GM12878 (cell line): ENCODE data around the gene DGKQ. TPM values are rescaled to one million over a fixed set of nuclear protein-coding genes. Genes with fewer than 3 reads are reported as not detected.
A peak's percentile ranks its signal among the peaks of the same experiment; 100 is the strongest.

ENCODE experiments used
- ATF2 ChIP-seq: IDR thresholded peaks from 2 replicates; pipeline ENCODE4 v1.6.1; 2012; ENCODE audit warnings: low read length, inconsistent platforms
- E2F4 ChIP-seq: IDR thresholded peaks from 2 replicates; pipeline ENCODE4 v1.6.1; 2012; ENCODE audit warnings: low read depth, low read length, improper control_type of control experiment
- ESRRA ChIP-seq: IDR thresholded peaks from 2 replicates; pipeline ENCODE4 v1.6.1; 2012; ENCODE audit warnings: mild to moderate bottlenecking, low read length, improper control_type of control experiment
- ETV6 ChIP-seq, 2 experiments: fragments of 450-650 bp in 1 of 2; IDR thresholded peaks in 1 of 2; conservative IDR thresholded peaks in 1 of 2; 2 replicates each; pipeline ENCODE4 v1.6.1; 2014; ENCODE audit warnings: antibody characterized with exemption in 1 of 2, borderline replicate concordance in 1 of 2, low read depth in 1 of 2, mild to moderate bottlenecking in 1 of 2, moderate library complexity in 1 of 2
- HDAC2 ChIP-seq: fragments of 200-600 bp; sonication (generic); IDR thresholded peaks from 2 replicates; pipeline ENCODE4 v1.6.1; 2017
- IRF5 ChIP-seq: fragments of 450-650 bp; IDR thresholded peaks from 2 replicates; pipeline ENCODE4 v1.6.1; 2017; ENCODE audit warnings: borderline replicate concordance
- JUNB ChIP-seq: IDR thresholded peaks from 2 replicates; pipeline ENCODE4 v1.6.1; 2016; ENCODE audit warnings: antibody characterized with exemption, mild to moderate bottlenecking
- LARP7 ChIP-seq: fragments of 450-650 bp; IDR thresholded peaks from 2 replicates; pipeline ENCODE4 v1.6.1; 2017; ENCODE audit warnings: mild to moderate bottlenecking
- MLLT1 ChIP-seq: fragments of 450-650 bp; IDR thresholded peaks from 2 replicates; pipeline ENCODE4 v1.6.1; 2016; ENCODE audit warnings: mild to moderate bottlenecking
- MTA2 ChIP-seq: fragments of 450-650 bp; IDR thresholded peaks from 2 replicates; pipeline ENCODE4 v1.6.1; 2016; ENCODE audit warnings: low read depth, mild to moderate bottlenecking, moderate library complexity
- NFXL1 ChIP-seq: fragments of 450-650 bp; IDR thresholded peaks from 2 replicates; pipeline ENCODE4 v1.6.1; 2017; ENCODE audit warnings: antibody characterized with exemption, mild to moderate bottlenecking, borderline replicate concordance
- NFYB ChIP-seq: IDR thresholded peaks from 2 replicates; pipeline ENCODE4 v1.6.1; 2011; ENCODE audit warnings: low read depth, mild to moderate bottlenecking, low read length, improper control_type of control experiment, moderate library complexity; ENCODE audit not compliant: insufficient read depth
- NR2C1 ChIP-seq: fragments of 450-650 bp; IDR thresholded peaks from 2 replicates; pipeline ENCODE4 v1.6.1; 2017; ENCODE audit warnings: antibody characterized with exemption, mild to moderate bottlenecking, moderate library complexity
- PAX5 ChIP-seq: IDR thresholded peaks from 2 replicates; pipeline ENCODE4 v1.6.1; 2011; ENCODE audit warnings: low read depth, low read length, borderline replicate concordance
- POLR2A ChIP-seq: IDR thresholded peaks from 2 replicates; pipeline ENCODE4 v1.6.1; 2011; ENCODE audit warnings: low read depth, mild to moderate bottlenecking, low read length
- POLR2AphosphoS5 ChIP-seq: IDR thresholded peaks from 2 replicates; pipeline ENCODE4 v1.6.1; 2011; ENCODE audit warnings: mild to moderate bottlenecking, low read length, inconsistent platforms
- RBBP5 ChIP-seq: fragments of 200-600 bp; sonication (generic); conservative IDR thresholded peaks from 2 replicates; pipeline ENCODE4 v1.6.1; 2016
- RELA ChIP-seq: fragments of 450-650 bp; IDR thresholded peaks from 2 replicates; pipeline ENCODE4 v1.8.0; 2014; ENCODE audit warnings: borderline replicate concordance; ENCODE audit not compliant: partially characterized antibody
- RFX5 ChIP-seq: IDR thresholded peaks from 2 replicates; pipeline ENCODE4 v1.6.1; 2011; ENCODE audit warnings: low read depth, low read length, improper control_type of control experiment
- RUNX3 ChIP-seq: IDR thresholded peaks from 2 replicates; pipeline ENCODE4 v1.6.1; 2012; ENCODE audit warnings: low read length, inconsistent platforms
- SMAD5 ChIP-seq: IDR thresholded peaks from 2 replicates; pipeline ENCODE4 v1.6.1; 2016; ENCODE audit warnings: antibody characterized with exemption, low read depth
- TARDBP ChIP-seq: IDR thresholded peaks from 2 replicates; pipeline ENCODE4 v1.6.1; 2016; ENCODE audit warnings: borderline replicate concordance
- TCF12 ChIP-seq: IDR thresholded peaks from 2 replicates; pipeline ENCODE4 v1.6.1; 2011; ENCODE audit warnings: low read depth, mild to moderate bottlenecking, low read length
- TCF7 ChIP-seq: IDR thresholded peaks from 2 replicates; pipeline ENCODE4 v1.6.1; 2014; ENCODE audit warnings: antibody characterized with exemption, borderline replicate concordance
- WRNIP1 ChIP-seq: IDR thresholded peaks from 2 replicates; pipeline ENCODE4 v1.6.1; 2011; ENCODE audit warnings: low read depth, low read length, improper control_type of control experiment, borderline replicate concordance
- ZNF217 ChIP-seq: fragments of 450-650 bp; IDR thresholded peaks from 2 replicates; pipeline ENCODE4 v1.6.1; 2017; ENCODE audit warnings: antibody characterized with exemption, mild to moderate bottlenecking
- ZNF24 ChIP-seq: fragments of 450-650 bp; IDR thresholded peaks from 2 replicates; pipeline ENCODE4 v1.6.1; 2017; ENCODE audit warnings: antibody characterized with exemption, mild to moderate bottlenecking
- polyA plus RNA-seq, 11 experiments: library from polyadenylated mRNA; depleted of rRNA in 4 of 11; unstranded in 6 of 11; stranded (reverse) in 5 of 11; fragments of >200 nt; fragmentation: Nextera tagmentation in 4 of 11; fragmentation: Illumina TruSeq in 1 of 11; extraction: Ambion mirVana in 4 of 11; extraction: Trizol in 1 of 11; gene quantifications; 1 replicate in 1 of 11; 2 replicates in 10 of 11; pipeline versions ENCODE4 v1.2.1 to v1.2.3, GENCODE V29; 2011 to 2016; ENCODE audit warnings: inconsistent platforms in 2 of 11, missing spikeins in 2 of 11, low read depth in 1 of 11
- total RNA-seq, 4 experiments: library from RNA; depleted of rRNA in 3 of 4; stranded (reverse); fragments of >200 nt in 3 of 4; fragmentation: Illumina TruSeq in 1 of 4; extraction: Trizol in 1 of 4; gene quantifications; 2 replicates each; pipeline versions ENCODE4 v1.2.1 to v1.2.3, GENCODE V29; 2013 to 2021
- TF ChIP-seq, protein P1 (sequence below): IDR thresholded peaks from 2 replicates; pipeline ENCODE4 v1.6.1; 2012; ENCODE audit warnings: low read depth, low read length, improper control_type of control experiment

Gene DGKQ
- total and polyA plus RNA-seq, 10 of the 15 experiments (the other 5 are each of a cell fraction or from before 2014, with no cell fraction given) = 0.11 to 10.5 (median 1.4) TPM

GRCh38 chr4:924107-925096 lies 49.0 kb downstream of the DGKQ start (continued):
- TF ChIP-seq NFXL1 (no peak), TCF12 (0 out of 2 replicates have a peak, but pooled peaks have one; percentile 11), MLLT1 (peak; percentile 91), PAX5 (0 out of 2 replicates have a peak, but pooled peaks have one; percentile 15), SMAD5 (no peak), IRF5 (no peak), POLR2AphosphoS5 (no peak; the same call in 1 of the 2 replicates), RELA (no peak), ETV6 (conservative IDR thresholded peaks at IDR 0.05 in 1 of 2, IDR thresholded peaks at IDR 0.05 in 1 of 2; ENCODE audit: borderline replicate concordance in 1 of 2, low read depth in 1 of 2) (peak in 1 of 2 experiments; percentile 67; a peak in 1 of 4 replicates), ZNF217 (no peak), POLR2A (no peak), NFYB (peak; percentile 67), LARP7 (no peak), ESRRA (no peak), ATF2 (peak; percentile 73), RUNX3 (peak; percentile 85), NR2C1 (no peak), TCF7 (no peak), RFX5 (no peak), ZNF24 (no peak), MTA2 (no peak), JUNB (peak; percentile 65), RBBP5 (no peak), WRNIP1 (no peak), HDAC2 (no peak), E2F4 (no peak), TARDBP (no peak)
- TF ChIP-seq, protein P1, sequence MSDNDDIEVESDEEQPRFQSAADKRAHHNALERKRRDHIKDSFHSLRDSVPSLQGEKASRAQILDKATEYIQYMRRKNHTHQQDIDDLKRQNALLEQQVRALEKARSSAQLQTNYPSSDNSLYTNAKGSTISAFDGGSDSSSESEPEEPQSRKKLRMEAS = no peak
